ENCODE results near the gene CEND1.

Gene CEND1

DNA sequence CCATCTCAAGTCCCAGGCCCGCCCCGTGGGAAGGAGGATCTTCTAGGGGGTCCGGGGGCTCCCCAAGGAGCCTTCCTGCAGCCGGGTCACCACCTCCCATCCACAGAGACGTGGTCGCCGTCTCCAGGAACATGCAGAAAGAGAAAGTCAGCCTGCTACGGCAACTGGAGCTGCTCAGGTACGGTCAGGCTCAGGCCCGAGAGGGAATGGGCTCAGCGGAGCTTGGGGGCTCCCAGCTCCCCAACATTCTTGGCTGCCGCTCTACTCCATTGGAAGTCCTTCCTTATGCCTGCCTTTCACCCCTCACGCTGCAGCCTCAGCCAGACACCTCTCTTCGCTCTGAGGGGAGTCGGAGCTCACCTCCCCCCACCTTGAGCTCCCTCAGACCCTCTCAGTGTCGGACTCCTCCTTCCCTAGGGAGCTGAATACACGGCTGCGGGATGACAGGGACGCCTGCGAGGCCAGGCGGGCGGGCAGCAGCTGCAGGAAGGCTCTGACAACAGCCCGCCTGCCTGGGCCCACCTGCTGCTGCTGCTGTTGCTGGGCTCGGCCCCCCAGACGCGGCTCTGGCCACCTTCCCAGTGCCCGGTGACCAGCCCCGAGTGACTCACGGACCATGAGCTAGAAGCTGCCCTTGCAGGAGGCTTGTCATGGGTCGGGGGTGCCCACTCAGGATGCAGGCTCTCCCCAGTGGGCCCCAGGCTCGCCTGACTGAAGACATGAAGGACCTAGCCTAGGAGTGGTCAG, 41.4 kb upstream of the CEND1 start:
- TF ChIP-seq, protein P1, sequence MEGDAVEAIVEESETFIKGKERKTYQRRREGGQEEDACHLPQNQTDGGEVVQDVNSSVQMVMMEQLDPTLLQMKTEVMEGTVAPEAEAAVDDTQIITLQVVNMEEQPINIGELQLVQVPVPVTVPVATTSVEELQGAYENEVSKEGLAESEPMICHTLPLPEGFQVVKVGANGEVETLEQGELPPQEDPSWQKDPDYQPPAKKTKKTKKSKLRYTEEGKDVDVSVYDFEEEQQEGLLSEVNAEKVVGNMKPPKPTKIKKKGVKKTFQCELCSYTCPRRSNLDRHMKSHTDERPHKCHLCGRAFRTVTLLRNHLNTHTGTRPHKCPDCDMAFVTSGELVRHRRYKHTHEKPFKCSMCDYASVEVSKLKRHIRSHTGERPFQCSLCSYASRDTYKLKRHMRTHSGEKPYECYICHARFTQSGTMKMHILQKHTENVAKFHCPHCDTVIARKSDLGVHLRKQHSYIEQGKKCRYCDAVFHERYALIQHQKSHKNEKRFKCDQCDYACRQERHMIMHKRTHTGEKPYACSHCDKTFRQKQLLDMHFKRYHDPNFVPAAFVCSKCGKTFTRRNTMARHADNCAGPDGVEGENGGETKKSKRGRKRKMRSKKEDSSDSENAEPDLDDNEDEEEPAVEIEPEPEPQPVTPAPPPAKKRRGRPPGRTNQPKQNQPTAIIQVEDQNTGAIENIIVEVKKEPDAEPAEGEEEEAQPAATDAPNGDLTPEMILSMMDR (IDR thresholded peaks at IDR 0.05; ENCODE audit: borderline replicate concordance, control extremely low read depth, extremely low read depth, insufficient read depth, missing control alignments), result no peak
- DNase-seq (ENCODE audit: low spot score), result no peak
- in situ Hi-C loops (cut with MboI; ENCODE audit: low sequenced_read_pairs, unreplicated experiment), result no loop called here

GRCh38 chr11:830295-831117, 40.6 kb upstream of the CEND1 start:
- peak; percentile 86 for DNase-seq (ENCODE audit: low spot score)
- TF ChIP-seq, protein P1 (IDR thresholded peaks at IDR 0.05; ENCODE audit: borderline replicate concordance, control extremely low read depth, extremely low read depth, insufficient read depth, missing control alignments), result no peak
- in situ Hi-C loops (cut with MboI; ENCODE audit: low sequenced_read_pairs, unreplicated experiment), result no loop called here

DNA sequence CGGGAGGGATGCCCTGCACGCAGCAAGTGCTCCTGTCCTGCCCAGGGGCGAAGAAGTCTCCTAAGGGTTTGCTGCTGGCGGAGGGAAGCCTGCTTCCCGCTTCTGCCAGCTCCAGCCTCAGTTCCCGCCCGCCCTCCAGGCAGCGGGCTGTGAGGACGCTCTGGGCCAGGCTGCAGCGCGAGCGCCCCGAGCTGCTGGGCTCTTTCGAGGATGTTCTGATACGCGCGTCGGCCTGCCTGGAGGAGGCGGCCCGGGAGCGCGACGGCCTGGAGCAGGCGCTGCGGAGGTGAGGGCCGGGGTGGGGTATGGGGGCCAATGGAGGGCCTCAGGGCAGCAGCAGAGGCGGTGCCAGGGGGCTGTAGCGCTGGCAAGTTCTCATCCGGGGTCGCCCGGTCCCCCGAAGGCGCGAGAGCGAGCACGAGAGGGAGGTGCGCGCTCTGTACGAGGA, 40.0 kb upstream of the CEND1 start:
- DNase-seq (ENCODE audit: low spot score), result no peak
- in situ Hi-C loops (cut with MboI; ENCODE audit: low sequenced_read_pairs, unreplicated experiment), result no loop called here
- TF ChIP-seq, protein P1 (IDR thresholded peaks at IDR 0.05; ENCODE audit: borderline replicate concordance, control extremely low read depth, extremely low read depth, insufficient read depth, missing control alignments), result no peak

- TF ChIP-seq, protein P1 (IDR thresholded peaks at IDR 0.05; ENCODE audit: borderline replicate concordance, control extremely low read depth, extremely low read depth, insufficient read depth, missing control alignments), result no peak
- in situ Hi-C loops (cut with MboI; ENCODE audit: low sequenced_read_pairs, unreplicated experiment), result no loop called here
- no peak for DNase-seq (ENCODE audit: low spot score)
Observed at GRCh38 chr11:829176-829846, 39.4 kb upstream of the CEND1 start.

GRCh38 chr11:828506-829175, 38.8 kb upstream of the CEND1 start:
- no peak for DNase-seq (ENCODE audit: low spot score)
- TF ChIP-seq, protein P1 (IDR thresholded peaks at IDR 0.05; ENCODE audit: borderline replicate concordance, control extremely low read depth, extremely low read depth, insufficient read depth, missing control alignments), result no peak
- in situ Hi-C loops (cut with MboI; ENCODE audit: low sequenced_read_pairs, unreplicated experiment), result no loop called here

DNA sequence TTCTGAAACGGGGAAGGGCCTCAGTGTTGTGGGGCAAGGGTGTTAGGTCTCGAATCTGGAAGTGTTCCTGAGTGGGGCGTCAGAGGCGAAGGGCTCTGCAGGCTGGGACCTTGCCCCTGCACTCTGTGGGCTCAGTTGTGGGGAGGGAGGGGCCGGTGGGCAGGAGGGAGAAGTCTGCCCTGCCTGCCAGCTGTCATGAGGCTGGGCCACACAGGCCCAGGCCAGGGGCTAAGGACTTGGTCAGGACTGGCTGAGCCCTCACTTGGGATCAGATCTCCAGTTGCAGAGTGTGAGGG, 38.0 kb upstream of the CEND1 start, which contains the start of gene CRACR2B:
Gene CRACR2B, plus strand, starts transcription at position 23 of the 296 bp plus-strand sequence. CDS start 689 bp downstream, outside the sequence.
- in situ Hi-C loops (cut with MboI; ENCODE audit: low sequenced_read_pairs, unreplicated experiment), result no loop called here
- DNase-seq (ENCODE audit: low spot score), result no peak
- TF ChIP-seq, protein P1 (IDR thresholded peaks at IDR 0.05; ENCODE audit: borderline replicate concordance, control extremely low read depth, extremely low read depth, insufficient read depth, missing control alignments), result no peak
